ENCODE results near the gene TAL1.

TAL1 gene

GRCh38 chr1:47186267-47187185 lies 45.5 kb downstream of the TAL1 start:
- no peak for DNase-seq

- DNase-seq, result no peak
Observed at GRCh38 chr1:47184822-47185677, 47.0 kb downstream of the TAL1 start.

GRCh38 chr1:47184090-47184821 lies 47.8 kb downstream of the TAL1 start:
- DNase-seq, result no peak

DNA sequence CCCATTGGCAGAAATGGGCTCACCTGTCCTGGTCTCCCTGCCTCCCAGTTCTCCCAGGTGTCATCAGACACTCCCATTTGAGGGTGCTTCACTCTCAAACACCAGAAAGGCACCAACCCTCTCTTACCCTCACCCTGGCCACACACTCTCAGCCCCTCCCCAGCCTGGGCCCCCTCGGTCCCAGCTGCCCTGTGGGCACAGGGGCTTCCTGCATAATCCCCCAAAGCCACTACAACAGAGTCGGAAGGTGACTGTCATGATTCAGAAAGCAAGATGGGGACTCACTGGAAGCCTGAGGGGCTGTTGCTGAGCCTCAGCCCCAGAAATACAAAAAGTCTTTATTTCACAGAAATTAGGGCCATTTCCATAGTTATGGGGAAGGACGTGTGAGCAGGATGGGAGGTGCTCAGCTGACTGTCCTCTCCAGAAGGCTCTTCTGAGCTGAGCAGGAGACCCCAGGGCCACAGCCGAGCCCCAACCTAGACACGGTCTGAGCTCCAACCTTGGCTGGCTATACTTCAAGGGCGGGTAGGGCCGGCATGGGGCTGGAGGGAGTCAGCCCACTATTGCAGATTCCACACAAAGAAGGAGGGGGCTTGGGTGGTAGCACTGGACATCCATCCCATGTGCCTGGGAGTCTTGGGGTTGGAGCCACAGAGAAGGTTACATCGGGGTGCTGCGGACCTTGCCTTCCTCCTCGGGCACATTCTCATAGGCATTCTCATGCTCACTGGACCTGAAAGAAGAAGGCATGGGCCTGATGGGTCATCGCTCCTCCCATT lies 48.5 kb downstream of the TAL1 start:
- no peak for DNase-seq

DNA sequence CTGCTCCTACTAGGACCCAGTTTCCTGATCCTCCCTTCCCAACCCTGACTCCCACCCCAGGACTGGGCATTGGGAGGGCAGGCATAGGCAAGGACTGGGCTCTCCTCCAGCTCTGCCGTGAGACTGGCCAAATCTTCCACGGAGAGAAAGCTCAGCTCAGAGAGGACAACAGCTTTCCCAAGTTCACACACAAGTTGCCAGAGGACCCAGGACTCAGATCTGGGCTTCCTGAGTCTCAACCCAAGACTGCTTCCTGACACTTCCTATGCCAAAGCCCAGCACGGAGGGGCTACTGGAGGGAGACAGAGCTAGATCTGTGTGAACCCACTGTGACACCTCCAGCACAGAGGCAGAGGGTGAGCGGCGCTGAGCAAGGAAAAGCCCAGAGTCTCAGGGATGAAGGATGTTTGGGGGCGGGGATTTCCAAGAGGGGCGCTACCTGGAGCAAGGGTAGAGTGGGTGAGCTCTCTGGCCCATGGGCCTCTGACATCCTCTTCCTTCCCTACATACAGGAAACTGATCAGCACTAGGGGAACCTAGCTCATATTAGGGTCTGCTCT lies 49.3 kb downstream of the TAL1 start:
- no peak for DNase-seq

- DNase-seq, result no peak
Observed at GRCh38 chr1:47181955-47182675, 49.9 kb downstream of the TAL1 start.

- no peak for DNase-seq
Observed at GRCh38 chr1:47181095-47181954, 50.7 kb downstream of the TAL1 start.

GRCh38 chr1:47180603-47181094 lies 51.4 kb downstream of the TAL1 start:
- peak; percentile 7 for DNase-seq

DNA sequence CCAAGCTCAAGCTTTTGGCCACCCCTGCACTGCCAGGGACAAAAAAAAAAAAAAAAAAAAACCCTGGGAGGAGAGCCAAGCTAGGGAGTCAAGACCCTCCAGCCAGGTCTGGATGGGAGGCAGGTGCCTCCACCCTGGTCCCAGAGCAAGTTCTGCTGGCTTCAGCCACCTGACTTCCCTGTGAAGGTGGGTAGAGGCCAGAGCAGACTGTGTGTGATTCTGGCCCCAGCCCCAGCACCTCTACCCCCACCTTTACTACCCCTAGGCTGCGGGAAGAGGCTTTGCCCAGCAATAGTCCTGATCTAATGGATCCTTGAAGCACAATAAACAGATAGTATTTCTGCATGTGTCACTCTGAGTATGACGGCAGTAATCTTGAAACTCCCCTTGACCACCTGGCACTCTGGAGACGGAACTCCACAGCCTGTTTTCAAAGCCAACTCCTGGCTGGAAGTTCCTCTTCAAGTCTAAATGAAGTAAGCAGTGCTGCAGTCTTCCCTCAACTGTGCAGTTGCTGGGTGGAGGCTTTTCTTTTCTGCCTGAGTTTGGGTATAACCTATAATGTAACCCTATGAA lies 51.9 kb downstream of the TAL1 start:
- DNase-seq, result no peak

- DNase-seq, result peak; percentile 88
Observed at GRCh38 chr1:47179017-47179987, 52.7 kb downstream of the TAL1 start.

GRCh38 chr1:47178654-47179016 lies 53.4 kb downstream of the TAL1 start:
- no peak for DNase-seq

- DNase-seq, result no peak
Observed at GRCh38 chr1:47178020-47178419, 54.0 kb downstream of the TAL1 start.

DNA sequence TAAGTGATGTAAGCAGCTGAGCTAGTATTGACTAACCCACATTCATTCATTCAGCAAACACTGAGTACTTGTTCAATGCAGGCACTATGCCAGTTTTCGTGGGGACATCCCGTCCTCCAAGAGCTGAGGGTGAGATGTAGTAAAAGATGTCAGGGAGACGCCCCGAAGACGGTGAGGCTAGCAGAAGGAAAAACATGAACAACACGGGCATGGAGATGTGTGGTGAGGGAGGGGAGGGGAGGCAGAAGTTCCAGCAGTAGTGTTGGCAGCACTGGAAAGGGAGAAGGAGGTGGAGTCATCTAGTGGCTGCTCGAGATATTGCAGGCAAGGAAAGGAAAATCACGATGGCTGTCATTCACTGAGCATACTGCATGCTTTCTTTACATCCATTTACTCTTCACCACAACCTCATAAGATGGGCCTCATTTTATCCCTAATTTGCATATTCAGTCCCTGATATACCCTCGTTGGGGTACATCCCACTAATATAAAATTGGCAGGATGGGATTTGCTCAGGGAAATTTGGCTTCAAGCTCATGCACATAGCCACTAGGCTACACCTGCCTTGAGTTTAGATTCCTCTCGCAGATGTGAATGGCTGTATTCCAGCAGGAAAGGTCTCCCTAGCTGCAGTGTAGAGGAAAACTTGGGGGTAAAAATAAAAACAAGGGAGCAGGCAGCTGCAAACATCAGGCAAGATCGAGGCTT lies 56.6 kb downstream of the TAL1 start:
- peak; percentile 67 for DNase-seq

GRCh38 chr1:47174656-47175020 lies 57.4 kb downstream of the TAL1 start:
- DNase-seq, result no peak

DNA sequence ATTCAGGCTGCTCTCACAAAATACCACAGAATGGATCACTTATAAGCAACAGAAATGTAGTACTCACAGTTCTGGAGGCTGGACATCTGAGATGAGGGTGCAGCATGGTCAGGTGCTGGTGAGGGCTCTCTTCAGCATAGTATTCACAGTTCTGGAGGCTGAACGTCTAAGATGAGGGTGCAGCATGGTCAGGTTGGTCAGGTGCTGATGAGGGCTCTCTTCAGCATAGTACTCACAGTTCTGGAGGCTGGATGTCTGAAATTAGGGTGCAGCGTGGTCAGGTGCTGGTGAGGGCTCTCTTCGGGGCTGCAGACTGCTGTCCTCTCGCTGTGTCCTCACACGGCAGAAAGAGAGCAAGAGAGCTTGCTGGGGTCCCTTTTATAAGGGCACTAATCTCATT lies 59.2 kb downstream of the TAL1 start:
- DNase-seq, result no peak

Data from NCI-H1105 treated with DMSO at 0.1 percent for 48 hours (cell line).